ENCODE data around the gene DOCK9.

The DOCK9 gene

GRCh38 chr13:98972059-98972458 is 5.8 kb downstream of the DOCK9 start:
- no peak for DNase-seq

GRCh38 chr13:98970330-98970729 is 7.5 kb downstream of the DOCK9 start:
- no peak for DNase-seq

DNA sequence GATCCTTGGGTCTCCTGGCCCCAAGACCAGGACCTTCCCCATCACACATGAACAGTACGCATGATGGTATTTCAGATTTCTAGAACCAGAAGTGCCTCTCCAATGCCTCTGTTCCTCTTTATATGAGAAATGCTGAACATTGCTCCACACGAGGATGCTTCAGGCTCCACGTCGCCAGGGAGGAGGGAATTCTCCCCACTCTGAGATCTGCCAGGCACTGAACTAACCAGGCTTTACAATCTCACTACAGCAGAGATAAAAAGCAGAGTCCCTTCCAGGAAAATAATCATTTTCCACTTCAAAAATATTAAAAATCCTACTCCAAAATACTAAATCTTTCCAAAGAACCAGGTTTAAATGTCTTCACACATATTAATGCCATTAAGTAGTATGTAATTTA is 10.4 kb downstream of the DOCK9 start:
- no peak for DNase-seq

- no peak for DNase-seq
Measured at GRCh38 chr13:98966019-98966418, 11.8 kb downstream of the DOCK9 start.

- DNase-seq = no peak
Measured at GRCh38 chr13:98965325-98965724, 12.5 kb downstream of the DOCK9 start.

DNA sequence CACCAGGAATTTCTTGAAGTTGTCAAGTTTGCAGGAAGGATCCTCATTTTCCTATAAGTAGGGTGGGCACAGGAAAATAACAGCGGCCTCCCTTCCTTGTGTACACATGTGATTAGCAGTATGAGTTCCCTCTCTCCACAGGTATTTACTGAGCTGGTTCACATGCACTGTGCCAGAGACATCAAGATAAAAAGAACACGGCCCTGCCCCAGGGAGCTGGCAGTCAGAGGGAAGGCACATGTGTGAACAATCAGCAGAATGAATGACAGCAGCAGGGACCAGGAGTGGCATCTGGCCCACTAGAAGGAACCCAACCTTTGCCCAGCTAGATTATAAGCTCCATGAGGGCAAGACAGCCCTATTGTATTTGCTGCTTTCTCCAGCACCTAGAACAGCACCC is 13.9 kb downstream of the DOCK9 start:
- DNase-seq = no peak

DNA sequence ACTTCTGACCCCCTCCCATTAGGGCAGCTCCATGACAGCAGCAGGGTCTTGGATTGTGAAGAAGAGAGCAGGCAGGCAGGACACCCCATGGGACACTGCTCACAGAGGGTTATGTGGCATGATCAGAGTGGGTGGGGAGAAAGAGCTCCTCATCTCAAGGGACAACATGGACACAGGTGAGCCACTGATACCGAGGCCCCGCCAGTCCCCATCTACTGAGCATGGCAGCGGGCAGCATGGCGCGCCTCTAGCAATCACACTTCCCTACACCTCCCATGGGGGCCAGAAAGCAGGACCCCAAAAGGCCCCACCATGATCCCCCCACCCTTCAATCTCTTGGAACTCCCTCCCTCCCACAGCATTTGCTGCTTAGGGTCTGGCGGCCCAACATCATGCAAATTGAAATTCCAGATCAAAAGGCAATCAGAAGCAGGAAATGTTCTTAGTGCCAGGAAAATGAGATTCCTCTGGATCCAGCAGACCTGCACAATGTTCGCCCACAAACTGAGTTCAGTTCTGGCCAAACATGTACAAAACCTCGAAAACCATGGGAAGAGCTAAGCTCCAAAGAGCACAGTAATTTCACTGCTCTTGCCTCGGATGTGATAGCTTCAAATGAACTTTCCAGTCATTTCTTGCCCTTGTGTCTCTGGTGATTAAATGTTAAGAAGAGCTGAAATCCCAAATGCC is 14.8 kb downstream of the DOCK9 start:
- DNase-seq = no peak

GRCh38 chr13:98961503-98962105 is 16.3 kb downstream of the DOCK9 start:
- no peak for DNase-seq

DNA sequence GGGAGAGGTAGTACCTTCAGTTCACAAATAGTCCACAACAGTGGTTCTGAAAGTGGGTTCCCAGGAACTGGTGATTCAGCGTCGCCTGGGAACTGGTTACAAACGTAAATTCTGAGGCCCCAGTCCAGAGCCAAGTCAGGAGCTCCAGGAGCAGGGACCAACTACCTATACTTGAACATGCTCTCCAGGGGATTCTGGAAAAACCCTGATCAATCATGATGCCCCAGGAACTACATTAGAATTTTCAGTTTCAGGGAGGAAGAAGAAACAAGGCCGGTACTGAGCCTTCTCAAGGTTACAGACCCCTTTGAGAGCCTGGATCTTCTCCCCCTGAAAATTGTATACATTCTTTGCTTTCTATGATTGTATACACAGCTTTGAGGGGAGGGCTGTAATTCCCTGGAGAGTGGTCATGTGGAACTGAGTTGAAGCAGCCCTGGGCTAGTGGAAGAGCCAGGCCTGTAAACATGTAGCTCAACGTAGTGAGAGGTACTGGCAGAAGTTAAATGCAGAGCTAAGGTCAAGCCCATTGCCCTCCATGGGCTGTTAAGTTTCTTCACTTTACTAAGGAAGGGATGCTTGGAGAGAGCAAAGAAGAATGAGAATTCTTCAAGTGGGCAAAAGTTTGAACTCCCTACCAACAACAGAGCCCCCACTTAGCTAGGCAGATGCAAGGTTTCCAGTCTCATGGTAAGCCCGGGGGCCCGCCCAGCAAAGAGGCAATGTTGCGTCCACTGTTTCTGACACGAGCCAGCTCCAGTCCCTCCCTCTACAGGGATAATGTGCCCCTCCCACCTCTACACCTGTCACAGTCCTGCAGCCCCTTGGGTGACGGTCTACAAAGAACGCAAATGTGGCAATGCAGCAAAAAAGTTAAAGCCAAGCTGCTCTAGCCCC is 17.0 kb downstream of the DOCK9 start:
- DNase-seq = no peak

DNA sequence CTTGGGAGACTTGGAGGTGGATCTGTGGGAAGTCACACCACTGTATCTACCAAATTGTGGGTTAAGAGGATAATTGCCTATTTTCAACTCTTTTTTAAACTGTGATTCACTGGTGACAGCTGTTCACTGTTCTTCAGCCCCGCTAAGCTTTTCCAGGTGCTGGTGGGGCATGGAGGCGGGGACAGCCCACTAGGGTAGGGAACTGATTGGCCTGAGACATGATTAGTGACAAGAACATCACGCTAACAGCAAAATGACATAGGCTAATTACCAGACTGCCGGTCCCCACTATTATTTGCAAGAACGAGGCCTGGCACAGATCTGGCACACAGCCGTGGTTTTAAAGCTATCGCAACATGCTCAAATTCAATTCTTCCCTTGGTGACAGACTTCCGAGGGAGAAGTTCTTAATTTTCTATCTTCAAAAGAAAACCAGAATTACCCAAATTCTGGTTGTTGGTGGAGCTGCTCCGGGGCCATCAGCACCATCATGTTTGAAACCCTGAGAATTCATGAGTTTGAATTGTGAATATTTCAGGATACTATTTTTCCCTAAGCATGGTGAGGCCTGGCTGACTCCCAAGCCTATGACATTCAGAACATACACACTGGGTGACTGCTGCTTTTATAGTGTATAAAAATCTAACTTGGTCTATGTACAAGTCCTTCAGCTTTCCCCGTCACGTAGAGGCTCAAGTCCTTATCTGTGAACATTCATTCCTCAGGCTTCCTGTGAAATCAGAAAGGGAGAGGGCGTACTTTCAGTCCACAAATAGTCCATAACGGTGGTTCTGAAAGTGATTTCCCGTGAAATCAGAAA is 17.9 kb downstream of the DOCK9 start:
- DNase-seq = no peak

DNA sequence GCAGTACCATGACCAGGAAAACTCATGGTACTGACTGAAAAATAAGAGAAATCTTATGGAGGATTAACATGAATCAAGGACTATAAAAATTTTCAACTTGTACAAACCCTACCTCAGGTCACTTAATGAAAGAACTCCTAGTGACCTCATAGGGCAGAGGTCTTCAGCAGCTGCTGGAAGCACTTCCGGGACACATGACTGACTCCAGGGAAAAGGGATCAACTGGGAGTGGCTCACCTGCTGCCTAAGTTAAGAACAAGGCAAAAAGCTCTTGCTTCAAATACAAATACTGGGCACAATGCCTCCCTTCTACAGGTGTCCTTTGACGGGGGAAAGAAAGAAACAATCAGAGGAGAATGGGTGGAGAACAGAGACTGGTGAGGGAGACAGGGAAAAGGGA is 18.6 kb downstream of the DOCK9 start:
- no peak for DNase-seq

DNA sequence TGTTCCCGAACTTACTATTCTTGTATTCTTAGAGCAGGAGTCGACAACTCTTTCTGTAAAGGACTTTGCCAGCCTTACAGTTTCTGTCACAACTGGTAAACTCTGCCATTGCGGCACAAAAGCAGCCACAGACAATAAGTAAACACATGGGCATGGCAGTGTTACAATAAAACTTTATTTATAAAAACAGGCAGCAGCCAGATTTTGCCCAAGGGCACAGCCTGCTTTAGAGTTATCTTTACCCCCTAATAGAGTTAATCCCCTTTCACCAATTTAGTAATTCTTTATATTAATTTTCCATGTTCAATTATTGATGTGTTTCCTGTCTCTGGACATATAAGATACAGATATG is 19.4 kb downstream of the DOCK9 start:
- DNase-seq = no peak

GRCh38 chr13:98957731-98958442 is 20.0 kb downstream of the DOCK9 start:
- DNase-seq = no peak

GRCh38 chr13:98955336-98955735 is 22.5 kb downstream of the DOCK9 start:
- DNase-seq = no peak

DNA sequence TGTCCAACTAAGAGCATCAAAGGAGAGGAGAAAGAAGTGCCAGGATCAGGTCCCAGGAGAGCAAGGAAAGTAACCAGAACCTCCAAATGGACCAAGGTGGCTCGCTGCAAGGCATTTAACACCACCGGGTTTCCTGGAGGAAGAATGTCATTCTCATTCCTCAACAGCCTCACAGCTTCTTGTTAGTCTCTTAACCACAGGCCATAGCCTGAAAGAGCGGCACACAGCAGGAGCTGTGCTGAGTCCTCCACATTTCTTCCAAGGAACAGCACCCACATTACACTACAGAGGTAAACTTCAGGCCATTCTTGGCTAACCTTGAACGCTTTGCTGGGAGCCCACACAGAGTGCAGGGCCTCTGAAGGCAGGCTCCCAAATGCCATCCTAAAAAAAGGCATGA is 23.6 kb downstream of the DOCK9 start:
- DNase-seq = no peak

GRCh38 chr13:98951266-98951665 is 26.6 kb downstream of the DOCK9 start:
- no peak for DNase-seq

GRCh38 chr13:98950705-98951104 is 27.2 kb downstream of the DOCK9 start:
- DNase-seq = no peak

DNA sequence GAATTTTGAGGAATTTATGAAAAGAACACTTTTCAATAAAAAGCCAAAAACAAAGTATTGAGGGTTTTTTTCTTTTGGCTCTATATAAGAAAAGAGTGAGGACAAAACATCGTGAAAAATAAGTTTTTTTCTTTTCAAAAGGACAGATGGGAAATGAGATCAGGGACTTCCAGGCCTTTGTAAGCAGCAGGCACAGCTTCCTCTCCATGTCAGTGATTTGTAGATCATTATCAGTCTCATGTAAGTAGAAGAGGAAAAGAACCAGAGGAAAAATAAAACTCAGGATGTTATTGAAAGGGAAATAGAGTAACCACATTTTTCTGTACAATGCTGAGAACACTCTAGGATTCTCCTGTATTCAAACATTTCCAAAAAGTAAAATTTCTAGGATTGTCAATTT is 29.9 kb downstream of the DOCK9 start:
- no peak for DNase-seq

DNA sequence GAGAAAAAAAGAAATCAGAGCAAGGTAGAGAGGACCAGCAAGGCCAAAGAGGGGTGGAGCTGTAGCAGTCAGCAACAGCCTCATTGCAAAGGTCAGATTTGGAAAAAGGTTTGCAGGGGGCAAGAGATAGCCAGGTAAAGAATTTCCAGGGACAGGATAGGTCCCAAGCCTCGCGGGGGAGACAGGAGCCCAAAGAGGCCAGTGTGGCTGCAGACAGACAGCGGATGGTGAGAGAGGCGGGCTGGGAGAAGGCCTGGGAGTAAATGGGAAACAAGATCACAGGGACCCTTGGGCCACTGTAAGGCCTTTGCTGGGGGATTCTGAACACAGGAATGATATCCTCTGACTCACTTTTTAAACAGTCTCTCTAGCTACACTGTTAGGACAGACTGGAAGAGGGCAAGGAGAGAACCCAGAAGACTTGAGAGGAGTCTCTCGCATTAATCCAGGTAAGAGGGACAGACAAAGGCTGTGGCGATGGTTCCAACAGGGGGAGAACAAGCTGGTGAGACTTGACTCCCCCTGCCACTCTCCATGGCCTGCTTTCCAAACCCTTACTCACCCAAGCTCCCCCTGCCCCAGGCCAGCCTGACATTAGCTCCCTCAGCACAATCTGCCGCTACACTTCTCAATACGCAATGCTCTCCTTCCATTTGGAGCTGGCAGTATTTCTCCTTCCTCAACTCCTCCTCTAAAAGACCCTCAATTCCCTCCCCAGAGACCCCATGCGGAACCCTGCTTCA is 31.8 kb downstream of the DOCK9 start:
- no peak for DNase-seq

DNA sequence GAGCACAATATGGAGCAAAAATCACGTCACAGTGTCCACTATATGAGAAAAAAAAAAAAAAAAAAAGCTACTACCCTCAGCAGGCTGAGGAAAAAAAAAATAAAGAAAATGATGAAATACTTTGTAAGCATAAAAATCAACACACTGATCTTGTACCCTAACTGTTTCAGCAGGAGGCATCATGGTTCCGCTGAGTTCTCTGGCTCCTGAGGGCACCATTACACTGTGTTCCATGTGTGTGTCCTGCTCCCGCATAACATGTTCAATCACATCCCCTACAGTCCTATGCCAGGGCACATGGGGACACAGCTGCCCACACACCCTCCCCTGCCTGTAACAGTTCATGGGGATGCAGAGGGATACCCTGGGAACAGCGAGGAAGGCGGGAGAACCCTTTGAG is 33.5 kb downstream of the DOCK9 start:
- DNase-seq = no peak

- DNase-seq = no peak
Measured at GRCh38 chr13:98942997-98943396, 34.9 kb downstream of the DOCK9 start.

- DNase-seq = no peak
Measured at GRCh38 chr13:98942485-98942884, 35.4 kb downstream of the DOCK9 start.
